Measurements from ENCODE around the gene CATSPERB. TPM values are rescaled to one million over a fixed set of nuclear protein-coding genes. Genes with fewer than 3 reads are reported as not detected.

Gene CATSPERB
- total and polyA plus RNA-seq, 2 experiments from 2014 or later: 0.27 to 0.38 TPM

GRCh38 chr14:91714805-91715204 is 17.1 kb downstream of the CATSPERB start:
- no peaks in the 10 kb centered on the region for H4K20me1 ChIP-seq (replicated peaks; ENCODE audit: insufficient read depth)
- H3K27me3 ChIP-seq (ENCODE audit: insufficient read depth): no peaks in the 10 kb centered on the region
- H3K27ac ChIP-seq (ENCODE audit: low read depth): no peak overlapping the region
- no peaks in the 10 kb centered on the region for H3K79me2 ChIP-seq (replicated peaks; ENCODE audit: insufficient read depth)
- no peaks in the 10 kb centered on the region for H3K9me2 ChIP-seq (ENCODE audit: insufficient read depth)
- TF ChIP-seq ZNF114 (CRISPR knock-in tag; IDR thresholded peaks at IDR 0.05): no peak
- TF ChIP-seq CREB1 (CRISPR knock-in tag; IDR thresholded peaks at IDR 0.05; ENCODE audit: low read depth): no peak
- TF ChIP-seq CTCF (conservative IDR thresholded peaks at IDR 0.05; ENCODE audit: low read depth in 2 of 2): peak; percentile 53 to 71
- no peaks in the 10 kb centered on the region for H3K4me1 Mint-ChIP-seq
- no peaks in the 10 kb centered on the region for H3F3A ChIP-seq (replicated peaks; ENCODE audit: low read depth)
- H3K36me3 ChIP-seq (ENCODE audit: insufficient read depth): no peaks in the 10 kb centered on the region
- no peak overlapping the region for H3K4me3 Mint-ChIP-seq
- no peaks in the 10 kb centered on the region for H3K36me3 Mint-ChIP-seq (ENCODE audit: low read depth)
- H3K27ac Mint-ChIP-seq: no peak overlapping the region
- peak; percentile 59 for DNase-seq (ENCODE audit: low spot score)
- ATAC-seq: peak; percentile 79
- no peak overlapping the region for H3K4me2 ChIP-seq
- H3K9me3 Mint-ChIP-seq: no peaks in the 10 kb centered on the region
- no peak overlapping the region for H3K4me3 ChIP-seq
- no peaks in the 10 kb centered on the region for H3K27me3 Mint-ChIP-seq (ENCODE audit: insufficient read depth, low read depth, poor library complexity)
- H3K4me1 ChIP-seq (ENCODE audit: insufficient read depth): no peaks in the 10 kb centered on the region
- no peak overlapping the region for H2AFZ ChIP-seq

- no peak for DNase-seq (ENCODE audit: low spot score)
- H3K4me1 ChIP-seq (ENCODE audit: insufficient read depth): no peaks in the 10 kb centered on the region
- Mint-ChIP-seq H3K27me3 (ENCODE audit: insufficient read depth, low read depth, poor library complexity) (no peaks in the 10 kb centered on the region), H3K9me3 (no peaks in the 10 kb centered on the region; the same call in 2 of the 3 replicates), H3K36me3 (ENCODE audit: low read depth) (no peaks in the 10 kb centered on the region), H3K4me3 (no peak overlapping the region), H3K27ac (no peak overlapping the region), H3K4me1 (no peaks in the 10 kb centered on the region)
- no peaks in the 10 kb centered on the region for H3K27me3 ChIP-seq (ENCODE audit: insufficient read depth)
- no peak overlapping the region for H3K4me3 ChIP-seq
- no peaks in the 10 kb centered on the region for H3K9me2 ChIP-seq (ENCODE audit: insufficient read depth)
- no peaks in the 10 kb centered on the region for H3K79me2 ChIP-seq (replicated peaks; ENCODE audit: insufficient read depth)
- no peaks in the 10 kb centered on the region for H3K36me3 ChIP-seq (ENCODE audit: insufficient read depth)
- H3F3A ChIP-seq (replicated peaks; ENCODE audit: low read depth): no peaks in the 10 kb centered on the region
- H3K27ac ChIP-seq (ENCODE audit: low read depth): no peak overlapping the region
- ATAC-seq: no peak
- no peak overlapping the region for H2AFZ ChIP-seq
- no peak overlapping the region for H3K4me2 ChIP-seq
- H4K20me1 ChIP-seq (replicated peaks; ENCODE audit: insufficient read depth): no peaks in the 10 kb centered on the region
- TF ChIP-seq ZNF331 (CRISPR knock-in tag; IDR thresholded peaks at IDR 0.05; ENCODE audit: low read depth) (no peak), JUNB (IDR thresholded peaks at IDR 0.05; ENCODE audit: unreplicated experiment) (no peak), EZH2 (IDR thresholded peaks at IDR 0.05; ENCODE audit: low read depth, unreplicated experiment) (no peak), CTCF (conservative IDR thresholded peaks at IDR 0.05; ENCODE audit: low read depth in 2 of 2) (no peak), POLR2AphosphoS5 (IDR thresholded peaks at IDR 0.05; ENCODE audit: low read depth) (no peak), REST (IDR thresholded peaks at IDR 0.05; ENCODE audit: unreplicated experiment) (no peak), STAT1 (IDR thresholded peaks at IDR 0.05; ENCODE audit: unreplicated experiment) (no peak), EZH2phosphoT487 (IDR thresholded peaks at IDR 0.05; ENCODE audit: unreplicated experiment) (no peak), NANOG (IDR thresholded peaks at IDR 0.05; ENCODE audit: borderline replicate concordance) (no peak), ETS1 (IDR thresholded peaks at IDR 0.05) (no peak), CREB1 (CRISPR knock-in tag; IDR thresholded peaks at IDR 0.05; ENCODE audit: low read depth) (no peak), ZNF114 (CRISPR knock-in tag; IDR thresholded peaks at IDR 0.05) (no peak)
Measured at GRCh38 chr14:91708795-91709194, 23.1 kb downstream of the CATSPERB start.

Data from GM23338 (cell line).